DOHH2 (cell line): Measurements from ENCODE around the gene PDZRN3.

Source experiments
- H3F3A ChIP-seq: fragments of 200-600 bp; sonication (generic), shearing (Covaris generic); 2 replicates; pipeline ENCODE4 v1.6.0; 2016; ENCODE audit warnings: antibody characterized with exemption, mild to moderate bottlenecking; ENCODE audit not compliant: control insufficient read depth, insufficient read depth
- H3K27ac ChIP-seq: fragments of 200-600 bp; sonication (generic); 2 replicates; pipeline ENCODE4 v1.5.1; 2014; ENCODE audit warnings: low read depth, mild to moderate bottlenecking, low read length, moderate library complexity
- H3K27me3 ChIP-seq: fragments of 200-600 bp; sonication (generic); 2 replicates; pipeline ENCODE4 v1.6.1; 2014; ENCODE audit warnings: mild to moderate bottlenecking, low read length, mixed read lengths; ENCODE audit not compliant: control insufficient read depth
- H3K36me3 ChIP-seq: fragments of 200-600 bp; sonication (generic); 2 replicates; pipeline ENCODE4 v1.6.1; 2014; ENCODE audit warnings: mild to moderate bottlenecking, low read length, moderate library complexity, mixed read lengths; ENCODE audit not compliant: control insufficient read depth
- H3K4me1 ChIP-seq: fragments of 200-600 bp; sonication (generic); 2 replicates; pipeline ENCODE4 v1.6.1; 2014; ENCODE audit warnings: mild to moderate bottlenecking, low read length, mixed read lengths; ENCODE audit not compliant: control insufficient read depth
- H3K4me2 ChIP-seq: fragments of 200-600 bp; sonication (generic); 2 replicates; pipeline ENCODE4 v1.6.0; 2014; ENCODE audit warnings: mild to moderate bottlenecking, low read length, moderate library complexity
- H3K4me3 ChIP-seq: fragments of 200-600 bp; sonication (generic); 2 replicates; pipeline ENCODE4 v1.5.1; 2014; ENCODE audit warnings: mild to moderate bottlenecking, low read length, mixed read lengths
- H3K79me2 ChIP-seq: fragments of 200-600 bp; sonication (generic); 2 replicates; pipeline ENCODE4 v1.6.1; 2014; ENCODE audit warnings: mild to moderate bottlenecking, low read length, mixed read lengths; ENCODE audit not compliant: control insufficient read depth
- H3K9me2 ChIP-seq: fragments of 200-600 bp; sonication (generic); replicated peaks from 2 replicates; pipeline ENCODE4 v1.6.1; 2014; ENCODE audit warnings: mild to moderate bottlenecking, low read length, mixed read lengths; ENCODE audit not compliant: control insufficient read depth
- H3K9me3 ChIP-seq: fragments of 200-600 bp; sonication (generic); 2 replicates; pipeline ENCODE4 v1.6.1; 2014; ENCODE audit warnings: antibody characterized with exemption, low read length, mixed read lengths; ENCODE audit not compliant: control insufficient read depth, insufficient read depth
- H4K20me1 ChIP-seq: fragments of 200-600 bp; sonication (generic); 2 replicates; pipeline ENCODE4 v1.6.0; 2014; ENCODE audit warnings: low read depth, mild to moderate bottlenecking, antibody characterized with exemption, low read length, moderate library complexity; ENCODE audit not compliant: control insufficient read depth, insufficient read depth
- CTCF ChIP-seq: fragments of 200-600 bp; sonication (generic); IDR thresholded peaks from one replicate; pipeline ENCODE4 v1.5.1; 2014; ENCODE audit warnings: antibody characterized with exemption, mild to moderate bottlenecking, low read depth, low read length; ENCODE audit not compliant: poor library complexity, severe bottlenecking
- EZH2phosphoT487 ChIP-seq: fragments of 200-600 bp; sonication (generic); IDR thresholded peaks from 2 replicates; pipeline ENCODE4 v1.6.1; 2017; ENCODE audit warnings: borderline replicate concordance, mild to moderate bottlenecking, antibody characterized with exemption, low read length, moderate library complexity, mixed read lengths

PDZRN3 gene

GRCh38 chr3:73549051-73549600, 75.6 kb downstream of the PDZRN3 start:
- no peak for TF ChIP-seq EZH2phosphoT487
- TF ChIP-seq CTCF, result no peak
- Histone ChIP-seq H3K36me3 (no peaks in the 10 kb centered on the region), H3K4me2 (no peak overlapping the region), H3K27ac (no peak overlapping the region), H3K4me1 (no peaks in the 10 kb centered on the region), H3K27me3 (no peaks in the 10 kb centered on the region), H3F3A (no peaks in the 10 kb centered on the region), H3K9me2 (no peaks in the 10 kb centered on the region), H4K20me1 (no peaks in the 10 kb centered on the region), H3K9me3 (no peaks in the 10 kb centered on the region), H3K79me2 (no peaks in the 10 kb centered on the region), H3K4me3 (no peak overlapping the region)

GRCh38 chr3:73548436-73548835, 76.3 kb downstream of the PDZRN3 start:
- no peaks in the 10 kb centered on the region for H3K4me1 ChIP-seq
- H3K27ac ChIP-seq, result no peak overlapping the region
- no peak overlapping the region for H3K4me2 ChIP-seq
- H3K36me3 ChIP-seq, result no peaks in the 10 kb centered on the region
- H3K27me3 ChIP-seq, result no peaks in the 10 kb centered on the region
- no peaks in the 10 kb centered on the region for H3K9me3 ChIP-seq
- H3K9me2 ChIP-seq, result no peaks in the 10 kb centered on the region
- no peaks in the 10 kb centered on the region for H4K20me1 ChIP-seq
- H3F3A ChIP-seq, result no peaks in the 10 kb centered on the region
- no peak overlapping the region for H3K4me3 ChIP-seq
- no peaks in the 10 kb centered on the region for H3K79me2 ChIP-seq
- TF ChIP-seq EZH2phosphoT487, result no peak
- TF ChIP-seq CTCF, result no peak

- Histone ChIP-seq H3K27ac (no peak overlapping the region), H3K4me2 (no peak overlapping the region)
These were observed 77.1 kb downstream of the PDZRN3 start for GRCh38 chr3:73547427-73548248.

More at GRCh38 chr3:73547427-73548248, 77.1 kb downstream of the PDZRN3 start:
- Histone ChIP-seq H3K9me3 (no peaks in the 10 kb centered on the region), H3K4me1 (no peaks in the 10 kb centered on the region), H3K4me3 (no peak overlapping the region), H3F3A (no peaks in the 10 kb centered on the region), H3K79me2 (no peaks in the 10 kb centered on the region), H3K36me3 (no peaks in the 10 kb centered on the region), H3K27me3 (no peaks in the 10 kb centered on the region), H3K9me2 (no peaks in the 10 kb centered on the region), H4K20me1 (no peaks in the 10 kb centered on the region)
- TF ChIP-seq CTCF (no peak), EZH2phosphoT487 (no peak)
